ENCODE data around the gene SMYD5.

DNA sequence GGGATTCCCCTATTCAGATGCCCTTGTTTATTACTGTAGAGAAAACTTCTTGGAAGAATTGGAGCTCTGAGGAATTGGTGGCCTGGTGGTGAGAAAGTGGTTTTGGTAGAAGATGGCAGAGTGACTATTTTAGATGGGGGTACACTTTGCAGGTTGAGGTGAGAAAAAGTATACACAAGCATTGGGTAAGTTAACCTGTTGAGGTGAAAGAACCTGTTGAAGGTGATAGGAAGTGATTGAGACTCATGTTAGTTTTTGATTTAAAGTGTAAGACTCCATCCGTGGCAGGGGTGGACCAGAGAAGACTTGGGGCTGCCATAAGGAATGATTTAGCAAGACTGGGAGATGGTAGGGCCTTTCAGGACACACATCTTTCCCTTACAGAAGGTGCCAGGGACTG lies 23.1 kb downstream of the SMYD5 start:
- TF ChIP-seq EZH2 (IDR thresholded peaks at IDR 0.05; ENCODE audit: insufficient read depth, low read length), result no peak
- TF ChIP-seq, protein P1, sequence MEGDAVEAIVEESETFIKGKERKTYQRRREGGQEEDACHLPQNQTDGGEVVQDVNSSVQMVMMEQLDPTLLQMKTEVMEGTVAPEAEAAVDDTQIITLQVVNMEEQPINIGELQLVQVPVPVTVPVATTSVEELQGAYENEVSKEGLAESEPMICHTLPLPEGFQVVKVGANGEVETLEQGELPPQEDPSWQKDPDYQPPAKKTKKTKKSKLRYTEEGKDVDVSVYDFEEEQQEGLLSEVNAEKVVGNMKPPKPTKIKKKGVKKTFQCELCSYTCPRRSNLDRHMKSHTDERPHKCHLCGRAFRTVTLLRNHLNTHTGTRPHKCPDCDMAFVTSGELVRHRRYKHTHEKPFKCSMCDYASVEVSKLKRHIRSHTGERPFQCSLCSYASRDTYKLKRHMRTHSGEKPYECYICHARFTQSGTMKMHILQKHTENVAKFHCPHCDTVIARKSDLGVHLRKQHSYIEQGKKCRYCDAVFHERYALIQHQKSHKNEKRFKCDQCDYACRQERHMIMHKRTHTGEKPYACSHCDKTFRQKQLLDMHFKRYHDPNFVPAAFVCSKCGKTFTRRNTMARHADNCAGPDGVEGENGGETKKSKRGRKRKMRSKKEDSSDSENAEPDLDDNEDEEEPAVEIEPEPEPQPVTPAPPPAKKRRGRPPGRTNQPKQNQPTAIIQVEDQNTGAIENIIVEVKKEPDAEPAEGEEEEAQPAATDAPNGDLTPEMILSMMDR (IDR thresholded peaks at IDR 0.05; ENCODE audit: insufficient read depth, low read depth, low read length), result no peak

All from astrocyte (in vitro differentiated cells and primary cell).